Measurements from ENCODE around the gene BCAS3.
"Not testable (repeated sequence)": the region's sequence is repeated elsewhere in the genome, so short reads cannot be mapped to it uniquely, and the experiment has no call there.

Gene BCAS3

GRCh38 chr17:61420745-61421398 lies 743.2 kb downstream of the BCAS3 start:
- no peak for DNase-seq (ENCODE audit: low read depth in 2 of 2)

- no peak for DNase-seq (ENCODE audit: low read depth in 2 of 2)
Measured at GRCh38 chr17:61421460-61421859, 743.8 kb downstream of the BCAS3 start.

- no peak for DNase-seq (ENCODE audit: low read depth in 2 of 2)
Measured at GRCh38 chr17:61422116-61422799, 744.6 kb downstream of the BCAS3 start.

- no peak for DNase-seq (ENCODE audit: low read depth in 2 of 2)
Measured at GRCh38 chr17:61422869-61423268, 745.2 kb downstream of the BCAS3 start.

- no peak for DNase-seq (ENCODE audit: low read depth in 2 of 2)
Measured at GRCh38 chr17:61423967-61424649, 746.5 kb downstream of the BCAS3 start.

GRCh38 chr17:61425682-61426481 lies 748.2 kb downstream of the BCAS3 start:
- no peak for DNase-seq (ENCODE audit: low read depth in 2 of 2)

GRCh38 chr17:61426482-61427304 lies 749.0 kb downstream of the BCAS3 start:
- no peak for DNase-seq (ENCODE audit: low read depth in 2 of 2)

- no peak for DNase-seq (ENCODE audit: low read depth in 2 of 2)
Measured at GRCh38 chr17:61427567-61427966, 749.9 kb downstream of the BCAS3 start.

- no peak for DNase-seq (ENCODE audit: low read depth in 2 of 2)
Measured at GRCh38 chr17:61429274-61429673, 751.6 kb downstream of the BCAS3 start.

- not testable (repeated sequence) for DNase-seq (ENCODE audit: low read depth in 2 of 2)
Measured at GRCh38 chr17:61429831-61430230, 752.2 kb downstream of the BCAS3 start.

GRCh38 chr17:61431594-61432311 lies 754.1 kb downstream of the BCAS3 start:
- DNase-seq (ENCODE audit: low read depth in 2 of 2), result no peak

- DNase-seq (ENCODE audit: low read depth in 2 of 2), result no peak
Measured at GRCh38 chr17:61436273-61436672, 758.6 kb downstream of the BCAS3 start.

GRCh38 chr17:61436995-61437704 lies 759.5 kb downstream of the BCAS3 start:
- no peak for DNase-seq (ENCODE audit: low read depth in 2 of 2)

- DNase-seq (ENCODE audit: low read depth in 2 of 2), result no peak
Measured at GRCh38 chr17:61440697-61441096, 763.0 kb downstream of the BCAS3 start.

GRCh38 chr17:61441507-61441906 lies 763.9 kb downstream of the BCAS3 start:
- not testable (repeated sequence) for DNase-seq (ENCODE audit: low read depth in 2 of 2)

GRCh38 chr17:61442136-61442775 lies 764.6 kb downstream of the BCAS3 start:
- DNase-seq (ENCODE audit: low read depth in 2 of 2), result no peak

Data from stimulated activated CD4-positive, alpha-beta T cell treated with anti-CD3 and anti-CD28 coated beads, Interleukin-15, amount 100 ng/mL, for 48 hours (primary cell).